SK-N-SH (cell line): ENCODE data around the gene SFTPA2. TPM values are rescaled to one million over a fixed set of nuclear protein-coding genes. Genes with fewer than 3 reads are reported as not detected.

Source experiments
- CTCF ChIA-PET: fragments of 300-600, 350-600 bp; formaldehyde crosslinking; extraction: SDS; loops from one replicate; lab custom pipeline; 2021; lab: Yijun Ruan, JAX
- POLR2A ChIA-PET: fragments of 350-600 bp; sonication (Branson Sonifier 250); formaldehyde crosslinking; extraction: SDS; loops from one replicate; lab custom pipeline; 2020; ENCODE audit warnings: antibody characterized with exemption, inconsistent platforms; lab: Yijun Ruan, JAX
- DNase-seq: peaks from one replicate; pipeline ENCODE4 v3.0.0; 2012
- H2AFZ ChIP-seq: fragments of 200-600 bp; sonication (generic); 2 replicates; pipeline ENCODE4 v1.8.1; 2016; ENCODE audit warnings: antibody characterized with exemption, mild to moderate bottlenecking, low read depth
- H3F3A ChIP-seq: fragments of 200-600 bp; sonication (generic); replicated peaks from 2 replicates; pipeline ENCODE3; 2016; ENCODE audit warnings: antibody characterized with exemption, mild to moderate bottlenecking; ENCODE audit not compliant: insufficient read depth
- H3K27ac ChIP-seq, 2 experiments: fragments of 200-500 bp in 1 of 2; fragments of 200-600 bp in 1 of 2; sonication (Bioruptor generic) in 1 of 2; sonication (generic), shearing (Covaris generic) in 1 of 2; 2 replicates each; pipeline versions ENCODE4 v1.5.1 to v1.6.1; 2014 to 2016; ENCODE audit warnings: low read depth in 2 of 2, inconsistent platforms in 1 of 2, low read length in 1 of 2, mild to moderate bottlenecking in 1 of 2, mixed read lengths in 1 of 2
- H3K27me3 ChIP-seq: fragments of 200-600 bp; sonication (generic), shearing (Covaris generic); 2 replicates; pipeline ENCODE4 v1.6.1; 2016; ENCODE audit warnings: mixed run types; ENCODE audit not compliant: insufficient read depth
- H3K36me3 ChIP-seq, 2 experiments: fragments of 200-500 bp in 1 of 2; fragments of 200-600 bp in 1 of 2; sonication (Bioruptor generic) in 1 of 2; sonication (generic) in 1 of 2; replicated peaks in 1 of 2; 2 replicates each; pipeline versions ENCODE3 to v1.5.1; 2014 to 2016; ENCODE audit warnings: low read length in 1 of 2, mild to moderate bottlenecking in 1 of 2; ENCODE audit not compliant: insufficient read depth in 2 of 2, control insufficient read depth in 1 of 2
- H3K4me1 ChIP-seq, 2 experiments: fragments of 200-500 bp in 1 of 2; fragments of 200-600 bp in 1 of 2; sonication (Bioruptor generic) in 1 of 2; sonication (generic), shearing (Covaris generic) in 1 of 2; 2 replicates each; pipeline versions ENCODE4 v1.5.1 to v1.6.1; 2014 to 2016; ENCODE audit warnings: low read depth in 1 of 2, low read length in 1 of 2, mixed run types in 1 of 2; ENCODE audit not compliant: insufficient read depth in 2 of 2, control insufficient read depth in 1 of 2
- H3K4me2 ChIP-seq: fragments of 200-600 bp; sonication (generic), shearing (Covaris generic); 2 replicates; pipeline ENCODE4 v1.6.1; 2017; ENCODE audit warnings: mixed run types
- H3K4me3 ChIP-seq, 2 experiments: fragments of 200-500 bp in 1 of 2; fragments of 200-600 bp in 1 of 2; sonication (Bioruptor generic) in 1 of 2; sonication (generic), shearing (Covaris generic) in 1 of 2; 2 replicates each; pipeline versions ENCODE4 v1.5.1 to v1.8.1; 2014 to 2016; ENCODE audit warnings: low read depth in 2 of 2, inconsistent platforms in 1 of 2, low read length in 1 of 2, mild to moderate bottlenecking in 1 of 2, mixed read lengths in 1 of 2, moderate library complexity in 1 of 2
- H3K79me2 ChIP-seq: fragments of 200-600 bp; sonication (generic); 2 replicates; pipeline ENCODE4 v1.8.1; 2017; ENCODE audit warnings: mild to moderate bottlenecking; ENCODE audit not compliant: insufficient read depth
- H3K9ac ChIP-seq: fragments of 200-600 bp; sonication (generic); 2 replicates; pipeline ENCODE4 v1.6.1; 2017; ENCODE audit warnings: mixed run types
- H3K9me2 ChIP-seq: fragments of 200-600 bp; sonication (generic); 2 replicates; pipeline ENCODE4 v1.6.1; 2017; ENCODE audit warnings: mixed run types
- H3K9me3 ChIP-seq: fragments of 200-600 bp; sonication (generic); 2 replicates; pipeline ENCODE4 v1.6.1; 2017; ENCODE audit warnings: mixed run types, mild to moderate bottlenecking, moderate library complexity
- H4K20me1 ChIP-seq: fragments of 200-600 bp; sonication (generic); 2 replicates; pipeline ENCODE4 v1.6.1; 2017; ENCODE audit warnings: mild to moderate bottlenecking, mixed run types; ENCODE audit not compliant: insufficient read depth
- CHD2 ChIP-seq: fragments of 150-350 bp; IDR thresholded peaks from 2 replicates; pipeline ENCODE4 v1.6.1; 2018; ENCODE audit warnings: low read length; ENCODE audit not compliant: partially characterized antibody
- ELF1 ChIP-seq: IDR thresholded peaks from 2 replicates; pipeline ENCODE4 v1.4.0; 2012
- EZH2phosphoT487 ChIP-seq: fragments of 200-600 bp; sonication (generic); IDR thresholded peaks from 2 replicates; pipeline ENCODE4 v1.6.1; 2017; ENCODE audit warnings: low read depth, mixed run types, mild to moderate bottlenecking, antibody characterized with exemption, moderate library complexity, borderline replicate concordance
- FOXJ3 ChIP-seq: sonication (generic); formaldehyde crosslinking; IDR thresholded peaks from 2 replicates; pipeline ENCODE4 v1.5.1; 2020; ENCODE audit warnings: mild to moderate bottlenecking, missing genetic modification reagents
- JUND ChIP-seq: IDR thresholded peaks from 2 replicates; pipeline ENCODE4 v1.4.0; 2012
- MXI1 ChIP-seq: IDR thresholded peaks from 2 replicates; pipeline ENCODE4 v1.6.1; 2012; ENCODE audit warnings: mild to moderate bottlenecking, low read depth, low read length, improper control_type of control experiment
- NFIC ChIP-seq: IDR thresholded peaks from 2 replicates; pipeline ENCODE4 v1.4.0; 2012; ENCODE audit warnings: borderline replicate concordance
- RAD21 ChIP-seq: IDR thresholded peaks from 2 replicates; pipeline ENCODE4 v1.6.1; 2012; ENCODE audit warnings: mild to moderate bottlenecking, low read length
- RCOR1 ChIP-seq: fragments of 150-350 bp; IDR thresholded peaks from 2 replicates; pipeline ENCODE4 v1.6.1; 2017; ENCODE audit warnings: antibody characterized with exemption, low read length
- RFX5 ChIP-seq: IDR thresholded peaks from 2 replicates; pipeline ENCODE4 v1.6.1; 2012; ENCODE audit warnings: mild to moderate bottlenecking, improper control_type of control experiment, low read length
- RXRA ChIP-seq: IDR thresholded peaks from 2 replicates; pipeline ENCODE4 v1.4.0; 2012; ENCODE audit warnings: low read depth, mild to moderate bottlenecking, borderline replicate concordance
- SIN3A ChIP-seq: IDR thresholded peaks from 2 replicates; pipeline ENCODE4 v1.6.1; 2012; ENCODE audit warnings: low read depth, mild to moderate bottlenecking, low read length, moderate library complexity, borderline replicate concordance
- SMC3 ChIP-seq: IDR thresholded peaks from 2 replicates; pipeline ENCODE4 v1.6.1; 2012; ENCODE audit warnings: low read depth, low read length, improper control_type of control experiment
- TAF1 ChIP-seq: IDR thresholded peaks from 2 replicates; pipeline ENCODE4 v1.6.1; 2012; ENCODE audit warnings: low read depth, mild to moderate bottlenecking, low read length, moderate library complexity, borderline replicate concordance
- WGBS: methylation state at CpG from one replicate; pipeline ENCODE4 v1.1.6; 2017; ENCODE audit warnings: low lambda C conversion rate; 5-methylcytosine and 5-hydroxymethylcytosine counted together
- polyA plus RNA-seq, 3 experiments: library from polyadenylated mRNA; depleted of rRNA; stranded (reverse); fragments of >200 nt; gene quantifications; 2 replicates each; pipeline ENCODE4 v1.2.3, GENCODE V29; 2012
- TF ChIP-seq, protein P1 (sequence below): IDR thresholded peaks from 2 replicates; pipeline ENCODE4 v1.4.0; 2012; ENCODE audit warnings: low read depth, borderline replicate concordance
- TF ChIP-seq, protein P2 (sequence below): IDR thresholded peaks from 2 replicates; pipeline ENCODE4 v1.4.0; 2012; ENCODE audit warnings: low read depth, borderline replicate concordance
- TF ChIP-seq, protein P3 (sequence below): fragments of 150-350 bp; IDR thresholded peaks from 2 replicates; pipeline ENCODE4 v1.6.1; 2017; ENCODE audit warnings: antibody characterized with exemption, low read length, low read depth, borderline replicate concordance
- TF ChIP-seq, protein P4 (sequence below): fragments of 200-600 bp; sonication (generic); IDR thresholded peaks from 2 replicates; pipeline ENCODE4 v1.6.1; 2017; ENCODE audit warnings: antibody characterized with exemption, mild to moderate bottlenecking, moderate library complexity
- TF ChIP-seq, protein P5 (sequence below): fragments of 150-350 bp; IDR thresholded peaks from 2 replicates; pipeline ENCODE4 v1.6.1; 2016; ENCODE audit warnings: mild to moderate bottlenecking, low read depth, low read length
- TF ChIP-seq, protein P6 (sequence below): IDR thresholded peaks from 2 replicates; pipeline ENCODE4; 2012

The SFTPA2 gene
- polyA plus RNA-seq, 1 of the 3 experiments (the other 2 are of a cell fraction): not detected

DNA sequence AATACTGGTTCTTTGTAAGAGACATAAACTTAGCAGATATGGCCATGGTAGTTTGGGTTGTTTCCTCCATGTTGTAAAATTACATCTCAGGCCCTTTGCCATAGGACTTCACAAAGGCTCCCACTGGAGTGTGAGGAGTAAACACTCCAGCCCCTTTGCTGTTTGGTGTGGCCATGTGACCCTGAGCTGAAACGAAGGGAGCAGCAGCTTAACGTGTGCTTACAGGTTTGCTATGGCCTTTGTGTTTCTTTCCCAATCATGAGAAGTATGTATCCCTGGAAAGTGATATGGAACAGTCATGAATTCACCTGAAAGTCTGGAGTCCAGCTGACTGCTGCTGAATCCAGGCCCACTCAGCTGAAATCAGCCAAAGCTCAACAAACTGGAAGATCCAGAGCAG, 26.7 kb upstream of the SFTPA2 start:
- Histone ChIP-seq H3K4me3 (no peak overlapping the region), H3K79me2 (no peaks in the 10 kb centered on the region), H3K9ac (no peak overlapping the region), H4K20me1 (no peaks in the 10 kb centered on the region), H3F3A (no peaks in the 10 kb centered on the region), H3K4me1 (no peaks in the 10 kb centered on the region), H3K9me2 (no peaks in the 10 kb centered on the region), H3K4me2 (no peak overlapping the region), H3K27me3 (no peaks in the 10 kb centered on the region; the same call in 1 of the 2 replicates), H3K36me3 (no peaks in the 10 kb centered on the region), H2AFZ (no peak overlapping the region), H3K9me3 (no peaks in the 10 kb centered on the region), H3K27ac (no peak overlapping the region)
- ChIA-PET CTCF (interaction anchor here (0.5 to 1.2 kb wide), 3 partner anchors 21 to 386 kb away, joined by 3 read pairs; no protein-coding TSS in a partner anchor), POLR2A (no interaction called here)
- TF ChIP-seq RFX5 (no peak), ELF1 (no peak), CHD2 (no peak), RXRA (no peak), MXI1 (no peak), SIN3A (no peak), FOXJ3 (CRISPR knock-in tag) (no peak), JUND (no peak), SMC3 (no peak), NFIC (no peak), TAF1 (no peak), RAD21 (no peak), EZH2phosphoT487 (no peak), RCOR1 (no peak)
- TF ChIP-seq, protein P1, sequence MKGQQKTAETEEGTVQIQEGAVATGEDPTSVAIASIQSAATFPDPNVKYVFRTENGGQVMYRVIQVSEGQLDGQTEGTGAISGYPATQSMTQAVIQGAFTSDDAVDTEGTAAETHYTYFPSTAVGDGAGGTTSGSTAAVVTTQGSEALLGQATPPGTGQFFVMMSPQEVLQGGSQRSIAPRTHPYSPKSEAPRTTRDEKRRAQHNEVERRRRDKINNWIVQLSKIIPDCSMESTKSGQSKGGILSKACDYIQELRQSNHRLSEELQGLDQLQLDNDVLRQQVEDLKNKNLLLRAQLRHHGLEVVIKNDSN: no peak
- TF ChIP-seq, protein P2, sequence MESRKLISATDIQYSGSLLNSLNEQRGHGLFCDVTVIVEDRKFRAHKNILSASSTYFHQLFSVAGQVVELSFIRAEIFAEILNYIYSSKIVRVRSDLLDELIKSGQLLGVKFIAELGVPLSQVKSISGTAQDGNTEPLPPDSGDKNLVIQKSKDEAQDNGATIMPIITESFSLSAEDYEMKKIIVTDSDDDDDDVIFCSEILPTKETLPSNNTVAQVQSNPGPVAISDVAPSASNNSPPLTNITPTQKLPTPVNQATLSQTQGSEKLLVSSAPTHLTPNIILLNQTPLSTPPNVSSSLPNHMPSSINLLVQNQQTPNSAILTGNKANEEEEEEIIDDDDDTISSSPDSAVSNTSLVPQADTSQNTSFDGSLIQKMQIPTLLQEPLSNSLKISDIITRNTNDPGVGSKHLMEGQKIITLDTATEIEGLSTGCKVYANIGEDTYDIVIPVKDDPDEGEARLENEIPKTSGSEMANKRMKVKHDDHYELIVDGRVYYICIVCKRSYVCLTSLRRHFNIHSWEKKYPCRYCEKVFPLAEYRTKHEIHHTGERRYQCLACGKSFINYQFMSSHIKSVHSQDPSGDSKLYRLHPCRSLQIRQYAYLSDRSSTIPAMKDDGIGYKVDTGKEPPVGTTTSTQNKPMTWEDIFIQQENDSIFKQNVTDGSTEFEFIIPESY: no peak
- TF ChIP-seq, protein P3, sequence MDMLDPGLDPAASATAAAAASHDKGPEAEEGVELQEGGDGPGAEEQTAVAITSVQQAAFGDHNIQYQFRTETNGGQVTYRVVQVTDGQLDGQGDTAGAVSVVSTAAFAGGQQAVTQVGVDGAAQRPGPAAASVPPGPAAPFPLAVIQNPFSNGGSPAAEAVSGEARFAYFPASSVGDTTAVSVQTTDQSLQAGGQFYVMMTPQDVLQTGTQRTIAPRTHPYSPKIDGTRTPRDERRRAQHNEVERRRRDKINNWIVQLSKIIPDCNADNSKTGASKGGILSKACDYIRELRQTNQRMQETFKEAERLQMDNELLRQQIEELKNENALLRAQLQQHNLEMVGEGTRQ: no peak
- TF ChIP-seq, protein P4, sequence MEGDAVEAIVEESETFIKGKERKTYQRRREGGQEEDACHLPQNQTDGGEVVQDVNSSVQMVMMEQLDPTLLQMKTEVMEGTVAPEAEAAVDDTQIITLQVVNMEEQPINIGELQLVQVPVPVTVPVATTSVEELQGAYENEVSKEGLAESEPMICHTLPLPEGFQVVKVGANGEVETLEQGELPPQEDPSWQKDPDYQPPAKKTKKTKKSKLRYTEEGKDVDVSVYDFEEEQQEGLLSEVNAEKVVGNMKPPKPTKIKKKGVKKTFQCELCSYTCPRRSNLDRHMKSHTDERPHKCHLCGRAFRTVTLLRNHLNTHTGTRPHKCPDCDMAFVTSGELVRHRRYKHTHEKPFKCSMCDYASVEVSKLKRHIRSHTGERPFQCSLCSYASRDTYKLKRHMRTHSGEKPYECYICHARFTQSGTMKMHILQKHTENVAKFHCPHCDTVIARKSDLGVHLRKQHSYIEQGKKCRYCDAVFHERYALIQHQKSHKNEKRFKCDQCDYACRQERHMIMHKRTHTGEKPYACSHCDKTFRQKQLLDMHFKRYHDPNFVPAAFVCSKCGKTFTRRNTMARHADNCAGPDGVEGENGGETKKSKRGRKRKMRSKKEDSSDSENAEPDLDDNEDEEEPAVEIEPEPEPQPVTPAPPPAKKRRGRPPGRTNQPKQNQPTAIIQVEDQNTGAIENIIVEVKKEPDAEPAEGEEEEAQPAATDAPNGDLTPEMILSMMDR: no peak
- TF ChIP-seq, protein P5, sequence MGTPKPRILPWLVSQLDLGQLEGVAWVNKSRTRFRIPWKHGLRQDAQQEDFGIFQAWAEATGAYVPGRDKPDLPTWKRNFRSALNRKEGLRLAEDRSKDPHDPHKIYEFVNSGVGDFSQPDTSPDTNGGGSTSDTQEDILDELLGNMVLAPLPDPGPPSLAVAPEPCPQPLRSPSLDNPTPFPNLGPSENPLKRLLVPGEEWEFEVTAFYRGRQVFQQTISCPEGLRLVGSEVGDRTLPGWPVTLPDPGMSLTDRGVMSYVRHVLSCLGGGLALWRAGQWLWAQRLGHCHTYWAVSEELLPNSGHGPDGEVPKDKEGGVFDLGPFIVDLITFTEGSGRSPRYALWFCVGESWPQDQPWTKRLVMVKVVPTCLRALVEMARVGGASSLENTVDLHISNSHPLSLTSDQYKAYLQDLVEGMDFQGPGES: no peak
- TF ChIP-seq, protein P6, sequence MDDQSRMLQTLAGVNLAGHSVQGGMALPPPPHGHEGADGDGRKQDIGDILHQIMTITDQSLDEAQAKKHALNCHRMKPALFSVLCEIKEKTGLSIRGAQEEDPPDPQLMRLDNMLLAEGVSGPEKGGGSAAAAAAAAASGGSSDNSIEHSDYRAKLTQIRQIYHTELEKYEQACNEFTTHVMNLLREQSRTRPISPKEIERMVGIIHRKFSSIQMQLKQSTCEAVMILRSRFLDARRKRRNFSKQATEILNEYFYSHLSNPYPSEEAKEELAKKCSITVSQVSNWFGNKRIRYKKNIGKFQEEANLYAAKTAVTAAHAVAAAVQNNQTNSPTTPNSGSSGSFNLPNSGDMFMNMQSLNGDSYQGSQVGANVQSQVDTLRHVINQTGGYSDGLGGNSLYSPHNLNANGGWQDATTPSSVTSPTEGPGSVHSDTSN: no peak
- 24% methylated on average over 2 of the region's 2 CpGs for WGBS
- DNase-seq: no peak
